ENCODE results near the gene NCAM1. TPM values are rescaled to one million over a fixed set of nuclear protein-coding genes. Genes with fewer than 3 reads are reported as not detected.

Gene NCAM1
- polyA plus RNA-seq, 2 of the 4 experiments (the other 2 are of a cell fraction) = 0.01 to 0.12 TPM

DNA sequence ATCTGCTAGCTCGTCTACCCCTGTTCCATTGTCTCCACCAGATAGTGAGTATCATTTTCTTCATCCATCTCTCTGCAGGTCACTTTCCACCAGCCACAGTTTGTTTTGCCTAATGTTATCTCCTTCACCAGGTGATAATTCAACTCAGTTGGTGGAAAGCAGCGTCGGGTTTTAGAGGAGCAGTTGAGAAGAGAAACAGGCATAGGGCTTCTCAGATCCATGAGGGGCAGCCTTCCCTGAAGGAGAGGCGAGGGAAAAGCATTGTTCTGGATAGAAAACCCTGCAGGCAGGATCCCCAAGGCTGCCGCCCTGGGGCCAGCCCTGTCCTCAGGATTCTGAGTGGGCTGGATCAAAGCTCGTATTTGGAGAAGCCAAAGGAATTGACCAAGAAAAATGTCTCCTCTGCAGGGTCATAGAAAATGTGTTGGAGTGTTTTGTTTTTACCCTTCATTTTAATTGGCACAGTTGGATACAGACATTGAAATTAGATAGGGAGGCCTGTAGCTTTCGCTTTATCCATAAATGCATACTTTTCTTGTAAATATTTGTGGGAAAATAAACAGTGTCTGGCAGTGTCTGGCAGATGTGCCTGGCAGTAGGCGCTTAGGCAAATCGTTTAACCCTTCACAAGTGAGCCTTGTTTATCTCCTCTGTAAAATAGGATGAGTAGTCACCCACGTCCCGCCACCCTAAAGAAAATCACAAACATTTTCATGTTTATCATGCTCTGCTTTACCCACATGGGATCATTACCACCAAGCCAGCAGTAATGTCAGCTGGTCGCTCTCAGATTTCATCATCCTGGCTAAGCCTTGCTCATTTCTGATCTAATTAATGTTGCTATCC lies 279.8 kb downstream of the NCAM1 start:
- ChIA-PET CTCF (interaction anchor here (0.6 kb wide), 1 partner anchor 970 kb away, joined by 3 read pairs; no protein-coding TSS in a partner anchor), POLR2A (no interaction called here)
- WGBS (ENCODE audit: missing lambda C conversion rate) = 21% methylated on average over 12 of the region's 12 CpGs
- H3K9me3 ChIP-seq = no peaks in the 10 kb centered on the region
- H3K4me3 ChIP-seq = no peak overlapping the region
- H3K4me2 ChIP-seq = no peak overlapping the region
- FAIRE-seq (no peak), DNase-seq (ENCODE audit: low read depth in 1 of 2, low spot score in 1 of 2) (no peak), ATAC-seq (no peak)
- H3K4me1 ChIP-seq = no peaks in the 10 kb centered on the region
- H3K27ac ChIP-seq = no peak overlapping the region
- TF ChIP-seq, protein P1, sequence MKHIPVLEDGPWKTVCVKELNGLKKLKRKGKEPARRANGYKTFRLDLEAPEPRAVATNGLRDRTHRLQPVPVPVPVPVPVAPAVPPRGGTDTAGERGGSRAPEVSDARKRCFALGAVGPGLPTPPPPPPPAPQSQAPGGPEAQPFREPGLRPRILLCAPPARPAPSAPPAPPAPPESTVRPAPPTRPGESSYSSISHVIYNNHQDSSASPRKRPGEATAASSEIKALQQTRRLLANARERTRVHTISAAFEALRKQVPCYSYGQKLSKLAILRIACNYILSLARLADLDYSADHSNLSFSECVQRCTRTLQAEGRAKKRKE (CRISPR knock-in tag; IDR thresholded peaks at IDR 0.05; ENCODE audit: low read depth) = no peak
- no peak for TF ChIP-seq MAFK (IDR thresholded peaks at IDR 0.05; ENCODE audit: partially characterized antibody)

DNA sequence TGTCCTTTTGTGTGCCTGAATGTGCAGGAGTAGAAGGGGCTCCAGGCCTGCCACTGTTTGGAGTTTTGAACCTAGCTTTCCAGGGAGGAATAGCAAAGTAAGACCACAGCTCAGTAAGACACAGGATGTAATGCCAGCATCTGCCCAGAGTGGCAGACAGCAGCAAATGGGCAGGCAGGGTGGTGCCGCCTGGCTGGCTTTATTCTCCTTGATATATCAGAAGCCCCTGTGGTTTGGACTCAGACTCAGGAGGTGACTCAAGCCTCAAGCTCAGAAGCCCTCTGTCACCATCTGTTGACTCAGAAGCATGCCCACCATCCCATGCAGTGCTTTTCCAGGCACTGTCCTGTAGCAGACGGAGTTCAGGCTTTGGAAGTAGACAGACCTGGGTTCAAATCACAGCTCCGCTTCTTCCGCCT lies 280.4 kb downstream of the NCAM1 start:
- no peak for FAIRE-seq
- TF ChIP-seq HOXB13 (CRISPR knock-in tag; IDR thresholded peaks at IDR 0.05; ENCODE audit: low read depth) (no peak), ZC3H11A (IDR thresholded peaks at IDR 0.05) (no peak), EHMT2 (IDR thresholded peaks at IDR 0.05; ENCODE audit: low read depth) (no peak), HDAC2 (IDR thresholded peaks at IDR 0.05) (no peak), FOSB (CRISPR knock-in tag; IDR thresholded peaks at IDR 0.05) (no peak), TFCP2L1 (CRISPR knock-in tag; IDR thresholded peaks at IDR 0.05) (no peak), CBX2 (IDR thresholded peaks at IDR 0.05; ENCODE audit: borderline replicate concordance, low read depth) (no peak), MAFK (IDR thresholded peaks at IDR 0.05; ENCODE audit: partially characterized antibody) (no peak), NR3C1 (IDR thresholded peaks at IDR 0.05) (no peak), SMC3 (IDR thresholded peaks at IDR 0.05) (no peak), FOSL2 (IDR thresholded peaks at IDR 0.05) (no peak), FOSL2 (CRISPR knock-in tag; IDR thresholded peaks at IDR 0.05) (no peak)
- TF ChIP-seq, protein P2, sequence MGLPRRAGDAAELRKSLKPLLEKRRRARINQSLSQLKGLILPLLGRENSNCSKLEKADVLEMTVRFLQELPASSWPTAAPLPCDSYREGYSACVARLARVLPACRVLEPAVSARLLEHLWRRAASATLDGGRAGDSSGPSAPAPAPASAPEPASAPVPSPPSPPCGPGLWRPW (IDR thresholded peaks at IDR 0.05) = no peak
- TF ChIP-seq, protein P3, sequence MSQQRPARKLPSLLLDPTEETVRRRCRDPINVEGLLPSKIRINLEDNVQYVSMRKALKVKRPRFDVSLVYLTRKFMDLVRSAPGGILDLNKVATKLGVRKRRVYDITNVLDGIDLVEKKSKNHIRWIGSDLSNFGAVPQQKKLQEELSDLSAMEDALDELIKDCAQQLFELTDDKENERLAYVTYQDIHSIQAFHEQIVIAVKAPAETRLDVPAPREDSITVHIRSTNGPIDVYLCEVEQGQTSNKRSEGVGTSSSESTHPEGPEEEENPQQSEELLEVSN (IDR thresholded peaks at IDR 0.05; ENCODE audit: borderline replicate concordance, low read depth) = no peak
- WGBS (ENCODE audit: missing lambda C conversion rate) = 83% methylated on average over 4 of the region's 4 CpGs
- DNase-seq (ENCODE audit: low read depth in 1 of 2, low spot score in 1 of 2) = no peak
- Histone ChIP-seq H3K4me2 (no peak overlapping the region), H3K27ac (no peak overlapping the region), H3K4me1 (no peaks in the 10 kb centered on the region), H3K4me3 (no peak overlapping the region), H3K9me3 (no peaks in the 10 kb centered on the region)
- ATAC-seq = no peak
- POLR2A ChIA-PET = no interaction called here
- CTCF ChIA-PET = interaction anchor here (0.6 kb wide), 1 partner anchor 970 kb away, joined by 3 read pairs; no protein-coding TSS in a partner anchor

DNA sequence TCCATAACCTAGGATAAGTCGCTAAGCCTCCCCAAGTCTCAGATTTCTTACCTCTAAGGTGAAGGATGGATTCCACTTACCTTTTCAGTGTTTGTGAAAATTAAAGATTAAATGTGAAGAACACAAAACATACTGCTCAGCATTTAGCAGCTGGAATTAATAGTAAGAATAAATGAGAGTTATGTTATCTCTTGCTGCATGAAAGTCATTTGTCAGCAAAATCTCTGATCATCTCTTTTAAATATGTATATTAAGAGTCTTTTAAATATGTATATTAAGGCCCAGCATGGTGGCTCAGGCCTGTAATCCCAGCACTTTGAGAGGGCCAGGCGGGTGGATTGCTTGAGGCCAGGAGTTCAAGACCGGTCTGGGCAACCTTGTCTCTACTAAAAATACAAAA lies 280.8 kb downstream of the NCAM1 start:
- no peaks in the 10 kb centered on the region for H3K9me3 ChIP-seq
- WGBS (ENCODE audit: missing lambda C conversion rate) = 73% methylated on average over 3 of the region's 3 CpGs
- no peak for DNase-seq (ENCODE audit: low read depth in 1 of 2, low spot score in 1 of 2)
- H3K4me3 ChIP-seq = no peak overlapping the region
- no peak for FAIRE-seq
- H3K4me1 ChIP-seq = no peaks in the 10 kb centered on the region
- no peak overlapping the region for H3K27ac ChIP-seq
- ChIA-PET CTCF (interaction anchor here (0.6 kb wide), 1 partner anchor 971 kb away, joined by 3 read pairs; no protein-coding TSS in a partner anchor), POLR2A (no interaction called here)
- TF ChIP-seq MAFK (IDR thresholded peaks at IDR 0.05; ENCODE audit: partially characterized antibody) = peak; percentile 43
- no peak for TF ChIP-seq TFCP2L1 (CRISPR knock-in tag; IDR thresholded peaks at IDR 0.05)
- TF ChIP-seq HOXB5 (CRISPR knock-in tag; IDR thresholded peaks at IDR 0.05) = no peak
- no peak for TF ChIP-seq ESRRA (IDR thresholded peaks at IDR 0.05; ENCODE audit: borderline replicate concordance, low read length)
- no peak overlapping the region for H3K4me2 ChIP-seq
- no peak for ATAC-seq

DNA sequence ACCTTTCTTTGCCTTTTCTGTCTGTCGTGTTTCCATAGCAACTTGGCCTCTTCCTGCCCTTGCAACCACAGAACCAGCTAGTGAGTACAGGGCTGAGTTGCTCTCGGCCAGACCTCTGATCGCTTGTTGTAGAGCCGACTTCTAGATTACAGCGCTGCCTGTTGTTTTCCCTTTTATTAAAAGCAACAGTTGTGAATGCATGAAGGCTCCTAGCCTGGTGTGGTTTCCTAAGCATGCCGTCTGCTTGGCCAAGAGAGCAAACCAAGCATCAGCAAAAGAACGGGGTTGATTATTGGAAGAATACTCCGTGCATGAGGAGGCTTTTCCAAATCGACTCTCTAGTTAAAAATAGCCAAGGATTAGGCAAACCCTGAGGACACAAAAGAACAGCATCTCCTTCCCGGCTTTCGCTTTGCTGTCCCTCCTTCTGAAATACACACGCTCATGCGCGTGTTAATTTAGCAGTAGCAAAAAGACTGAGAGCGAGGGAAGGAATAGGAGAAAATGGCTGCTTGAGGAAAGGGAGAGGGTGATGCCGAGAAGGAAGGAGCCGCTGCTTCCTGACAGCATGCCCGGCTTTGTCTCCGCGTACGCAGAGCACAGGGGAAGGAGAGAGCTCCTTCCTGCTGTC lies 281.7 kb downstream of the NCAM1 start:
- FAIRE-seq = no peak
- no peak for TF ChIP-seq FOXS1 (CRISPR knock-in tag; IDR thresholded peaks at IDR 0.05)
- TF ChIP-seq TP53 (CRISPR knock-in tag; IDR thresholded peaks at IDR 0.05) = no peak
- no peak for TF ChIP-seq CHD2 (IDR thresholded peaks at IDR 0.05; ENCODE audit: low read length, partially characterized antibody)
- no peak for TF ChIP-seq HDAC2 (IDR thresholded peaks at IDR 0.05)
- no peak for TF ChIP-seq JUN (IDR thresholded peaks at IDR 0.05)
- TF ChIP-seq PHF8 (IDR thresholded peaks at IDR 0.05; ENCODE audit: borderline replicate concordance, low read depth) = no peak
- TF ChIP-seq NFE2L2 (conservative IDR thresholded peaks at IDR 0.05; ENCODE audit: low read length) = no peak
- TF ChIP-seq, protein P3 (IDR thresholded peaks at IDR 0.05; ENCODE audit: borderline replicate concordance, low read depth) = no peak
- no peak for TF ChIP-seq MAZ (IDR thresholded peaks at IDR 0.05; ENCODE audit: borderline replicate concordance, low read depth, low read length)

More for the DNA sequence above, 281.7 kb downstream of the NCAM1 start:
- ChIA-PET POLR2A (no interaction called here), CTCF (no interaction called here)
- no peak overlapping the region for H3K4me3 ChIP-seq
- H3K4me1 ChIP-seq = no peaks in the 10 kb centered on the region
- H3K4me2 ChIP-seq = no peak overlapping the region
- no peak for DNase-seq (ENCODE audit: low read depth in 1 of 2, low spot score in 1 of 2)
- no peaks in the 10 kb centered on the region for H3K9me3 ChIP-seq
- WGBS (ENCODE audit: missing lambda C conversion rate) = 57% methylated on average over 20 of the region's 21 CpGs
- no peak for ATAC-seq
- no peak overlapping the region for H3K27ac ChIP-seq

Data from A549 (cell line).